Superior temporal gyrus (tissue), 1 donor: ENCODE data around the gene NAALAD2.
"Not testable (repeated sequence)": the region's sequence is repeated elsewhere in the genome, so short reads cannot be mapped to it uniquely, and the experiment has no call there.

Experiments used
- DNase-seq: peaks from one replicate; pipeline ENCODE4 v3.0.0-alpha.2; 2016; ENCODE audit errors: extremely low spot score

The NAALAD2 gene

GRCh38 chr11:90192869-90193582 lies 58.6 kb downstream of the NAALAD2 start:
- no peak for DNase-seq

- DNase-seq, result no peak
Observed at GRCh38 chr11:90197377-90197776, 62.9 kb downstream of the NAALAD2 start.

GRCh38 chr11:90202342-90202741 lies 67.9 kb downstream of the NAALAD2 start:
- no peak for DNase-seq

DNA sequence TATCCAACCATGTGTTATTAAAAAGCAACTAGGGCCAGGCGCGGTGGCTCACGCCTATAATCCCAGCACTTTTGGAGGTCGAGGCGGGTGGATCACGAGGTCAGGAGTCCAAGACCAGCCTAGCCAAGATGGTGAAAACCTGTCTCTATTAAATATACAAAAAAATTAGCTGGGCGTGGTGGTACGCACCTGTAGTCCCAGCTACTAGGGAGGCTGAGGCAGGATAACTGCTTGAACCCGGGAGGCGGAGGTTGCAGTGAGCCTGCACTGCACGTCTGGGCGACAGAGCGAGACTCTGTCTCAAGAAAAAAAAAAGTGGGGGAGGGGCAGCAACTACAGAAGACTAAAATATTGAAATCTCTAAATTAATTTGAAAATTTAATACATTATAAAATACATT lies 69.9 kb downstream of the NAALAD2 start:
- no peak for DNase-seq

DNA sequence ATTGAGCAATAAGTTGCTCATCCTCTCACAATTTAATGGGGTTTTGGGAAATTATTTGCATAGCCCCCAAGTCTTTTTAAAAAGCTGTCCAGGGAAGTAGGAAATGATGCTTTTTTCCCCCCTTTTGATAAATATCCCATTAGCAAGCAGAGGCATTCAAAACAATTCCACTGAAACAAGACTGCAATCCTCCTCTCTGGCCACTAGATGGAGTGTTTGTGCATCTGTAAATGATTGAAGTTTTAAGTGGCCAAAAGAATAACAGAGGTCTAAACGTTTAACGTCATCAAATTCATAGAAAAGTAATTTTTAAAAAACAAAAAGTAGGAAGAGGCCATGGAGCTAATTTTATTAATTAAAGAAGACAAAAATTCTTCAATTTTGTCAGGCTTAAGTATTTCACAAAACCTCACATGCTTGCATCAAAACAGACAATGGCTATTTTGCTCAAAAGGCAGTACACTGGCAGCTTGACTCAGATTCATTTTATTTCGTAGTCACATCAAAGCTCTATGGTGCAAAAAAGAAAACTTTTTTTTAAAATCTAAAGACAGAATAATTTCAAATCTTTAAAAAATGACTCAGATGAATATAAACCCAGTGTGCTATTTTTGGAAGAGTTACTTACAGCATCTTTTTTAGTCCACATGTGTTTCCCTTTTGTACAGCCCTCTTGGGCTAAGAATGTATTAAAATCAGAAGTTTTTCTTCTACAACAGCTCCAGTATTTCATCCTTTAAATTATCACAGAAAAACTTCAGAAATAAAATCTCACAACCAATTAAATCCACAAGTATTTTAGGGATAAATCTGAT lies 70.6 kb downstream of the NAALAD2 start:
- peak; percentile 88 for DNase-seq

DNA sequence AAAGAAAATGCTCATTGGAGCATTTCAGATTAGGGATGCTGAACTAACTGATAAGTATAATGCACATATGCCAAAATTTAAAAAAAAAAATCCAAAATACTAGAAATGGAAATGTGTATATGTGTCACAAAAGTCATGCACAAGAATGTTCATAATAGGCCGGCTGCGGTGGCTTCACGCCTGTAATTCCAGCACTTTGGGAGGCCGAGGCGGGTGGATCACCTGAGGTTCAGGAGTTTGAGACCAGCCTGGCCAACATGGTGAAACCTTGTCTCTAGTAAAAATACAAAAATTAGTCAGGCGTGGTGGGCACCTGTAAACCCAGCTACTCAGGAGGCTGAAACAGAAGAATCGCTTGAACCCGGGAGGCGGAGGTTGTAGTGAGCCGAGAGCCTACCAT lies 73.5 kb downstream of the NAALAD2 start:
- not testable (repeated sequence) for DNase-seq

DNA sequence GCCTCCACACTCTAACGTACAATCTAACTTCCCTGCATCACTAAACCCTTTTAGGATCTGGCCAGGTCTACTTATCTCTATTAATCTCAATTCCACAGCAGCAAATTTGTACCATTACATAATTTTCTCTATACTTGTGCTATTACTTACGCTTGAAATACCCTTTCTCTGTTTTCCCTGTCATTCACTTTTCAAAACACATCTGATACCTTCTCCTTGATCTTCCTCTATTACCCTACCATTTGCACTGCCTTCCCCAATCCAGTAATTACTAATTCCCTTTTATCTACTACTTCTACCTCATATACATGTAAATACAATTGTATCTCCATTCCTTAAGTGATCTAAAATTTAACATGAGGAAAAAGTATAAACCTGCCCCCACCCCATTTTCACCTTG lies 74.4 kb downstream of the NAALAD2 start:
- DNase-seq, result no peak

- no peak for DNase-seq
Observed at GRCh38 chr11:90213322-90213721, 78.9 kb downstream of the NAALAD2 start.

- no peak for DNase-seq
Observed at GRCh38 chr11:90216611-90217010, 82.1 kb downstream of the NAALAD2 start.

DNA sequence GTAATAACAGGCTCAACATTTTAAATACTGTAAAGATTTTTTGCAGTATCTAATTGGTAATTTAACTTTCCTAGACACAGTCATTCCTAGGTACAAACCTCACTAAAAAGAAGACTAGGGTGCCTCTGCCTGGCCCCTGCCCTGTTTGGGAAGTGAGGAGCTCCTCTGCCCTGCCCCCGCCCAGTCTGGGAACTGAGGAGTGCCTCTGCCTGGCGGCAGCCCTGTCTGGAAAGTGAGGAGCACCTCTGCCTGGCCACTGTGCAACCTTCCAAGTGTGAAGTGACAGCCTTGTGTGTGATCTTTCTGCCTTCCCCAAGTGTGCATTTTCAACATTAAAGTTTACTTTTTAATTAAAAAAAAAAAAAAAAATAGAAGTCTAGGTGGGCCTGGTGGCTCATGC lies 84.1 kb downstream of the NAALAD2 start:
- DNase-seq, result no peak

DNA sequence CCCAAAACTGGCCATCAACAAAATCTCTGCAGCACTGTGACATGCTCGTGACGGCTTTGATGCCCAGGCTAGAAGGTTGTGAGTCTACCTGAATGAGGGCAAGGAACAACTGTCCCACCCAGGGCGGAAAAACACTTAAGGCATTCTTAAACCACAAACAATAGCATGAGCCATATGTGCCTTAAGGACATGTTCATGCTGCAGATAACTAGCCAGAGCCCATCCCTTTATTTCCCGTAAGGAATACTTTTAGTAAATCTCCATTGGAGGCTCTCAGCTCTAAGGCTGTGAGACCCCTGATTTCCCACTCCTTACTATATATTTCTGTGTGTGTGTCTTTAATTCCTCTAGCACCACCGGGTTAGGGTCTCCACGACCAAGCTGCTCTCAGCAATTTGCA lies 85.0 kb downstream of the NAALAD2 start:
- DNase-seq, result no peak

DNA sequence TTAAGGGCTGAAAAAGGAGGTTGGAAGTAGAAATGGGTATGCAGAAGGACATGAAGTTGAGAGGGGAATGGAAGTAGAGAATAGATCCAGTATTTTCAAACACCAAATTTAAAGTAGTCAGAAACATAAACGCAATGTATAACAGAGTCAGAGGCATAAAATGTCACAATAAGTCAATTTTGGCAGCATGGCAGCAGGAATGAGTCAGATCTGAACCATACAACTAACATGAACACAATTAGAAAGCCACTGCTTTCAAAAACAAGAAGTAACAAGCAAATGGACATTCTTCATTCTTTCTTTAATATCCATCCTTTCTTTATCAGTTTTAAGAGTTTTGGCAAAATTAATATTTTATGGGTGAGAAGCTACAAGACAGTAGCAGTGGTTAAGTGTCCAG lies 85.9 kb downstream of the NAALAD2 start:
- DNase-seq, result no peak

DNA sequence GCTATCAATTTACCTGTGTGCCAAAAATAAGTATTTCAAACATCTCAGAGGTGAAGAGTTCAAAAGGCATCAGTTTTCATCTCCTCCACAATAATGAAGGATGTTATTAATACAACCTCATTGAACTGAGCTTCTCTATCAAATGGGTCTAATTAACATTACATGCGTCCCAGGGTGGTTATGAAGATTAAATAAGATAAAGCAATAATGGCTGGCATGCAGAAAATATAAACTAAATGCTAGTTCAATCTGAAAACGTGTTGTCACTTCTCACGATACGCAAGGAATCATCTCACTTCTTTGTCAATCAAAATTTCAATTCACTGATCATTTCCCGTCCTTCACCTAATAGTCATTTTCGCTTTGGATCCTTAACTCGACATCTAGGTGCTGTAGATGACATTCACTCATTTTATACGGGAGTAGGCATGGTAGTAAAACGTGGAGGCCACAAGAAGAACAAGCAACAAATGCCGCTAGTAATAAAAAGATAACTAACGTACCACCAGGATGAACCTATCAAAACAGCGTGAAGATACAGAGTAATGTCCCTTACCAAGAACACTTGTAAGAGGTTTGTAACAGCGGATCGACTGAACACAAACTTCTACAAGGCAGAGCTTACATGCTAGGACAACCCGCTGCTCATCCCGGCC lies 87.5 kb downstream of the NAALAD2 start:
- peak; percentile 67 for DNase-seq

- DNase-seq, result peak; percentile 98
Observed at GRCh38 chr11:90222459-90223247, 88.2 kb downstream of the NAALAD2 start, which contains the start of gene CHORDC1. CHORDC1 (minus strand) TSS chr11:90223049; CDS start chr11:90222954, 95 bp downstream.

GRCh38 chr11:90223248-90223585 lies 88.8 kb downstream of the NAALAD2 start:
- DNase-seq, result no peak

DNA sequence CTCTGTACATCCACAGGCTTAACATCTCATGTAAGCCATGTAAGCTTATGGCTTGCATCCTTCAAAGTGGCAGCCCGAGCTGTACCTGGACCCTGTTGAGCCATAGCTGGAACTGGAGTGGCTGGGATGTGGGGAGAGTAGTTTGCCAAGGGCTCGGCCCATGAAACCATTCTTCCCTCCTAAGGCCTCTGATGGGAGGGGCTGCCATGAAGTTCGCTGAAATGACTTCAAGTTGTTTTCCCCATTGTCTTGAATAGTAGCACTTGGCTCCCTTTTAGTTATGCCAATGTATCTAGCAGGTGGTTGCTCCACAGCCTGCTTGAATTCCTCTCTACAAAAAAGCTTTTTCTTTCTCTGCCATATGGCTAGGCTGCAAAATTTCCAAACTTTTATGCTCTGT lies 93.6 kb downstream of the NAALAD2 start:
- DNase-seq, result no peak

- no peak for DNase-seq
Observed at GRCh38 chr11:90229791-90230190, 95.3 kb downstream of the NAALAD2 start.

DNA sequence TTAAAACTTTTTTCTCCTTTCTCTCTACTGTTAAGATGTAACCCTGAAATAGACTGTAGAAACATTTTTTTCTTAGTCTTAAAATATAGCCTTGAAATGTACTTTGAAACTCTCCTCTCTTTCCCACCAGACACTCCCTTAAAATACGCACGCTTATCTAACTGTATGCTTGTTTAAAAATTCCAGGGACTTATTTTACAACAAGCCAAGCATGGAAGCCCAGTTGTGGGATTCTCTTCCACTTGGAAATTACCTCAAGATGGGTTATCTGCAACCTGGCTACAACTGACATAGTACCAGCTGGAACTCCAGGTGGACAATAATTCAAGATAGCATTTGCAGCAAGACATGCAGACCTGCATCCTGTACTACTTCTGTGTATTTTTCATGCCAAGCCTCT lies 100.5 kb downstream of the NAALAD2 start:
- no peak for DNase-seq

DNA sequence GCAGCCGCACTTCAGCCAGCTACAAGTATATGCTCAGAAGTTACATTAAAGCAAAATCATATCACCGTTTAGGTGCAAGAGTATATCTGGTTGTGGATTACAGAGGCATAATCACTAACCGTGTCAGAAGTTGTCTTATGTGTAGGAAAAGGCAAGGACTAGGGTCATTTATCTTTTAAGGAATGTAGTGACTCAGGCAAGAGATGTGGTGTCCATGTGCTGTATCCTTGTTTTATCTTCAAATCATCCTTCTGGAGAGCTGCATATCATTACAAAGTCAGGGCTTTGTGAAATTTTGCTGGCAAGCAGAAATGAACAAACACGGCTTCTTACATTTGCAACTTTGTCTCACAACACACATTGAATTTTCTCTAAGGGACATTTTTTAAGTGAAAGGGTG lies 101.1 kb downstream of the NAALAD2 start:
- no peak for DNase-seq

DNA sequence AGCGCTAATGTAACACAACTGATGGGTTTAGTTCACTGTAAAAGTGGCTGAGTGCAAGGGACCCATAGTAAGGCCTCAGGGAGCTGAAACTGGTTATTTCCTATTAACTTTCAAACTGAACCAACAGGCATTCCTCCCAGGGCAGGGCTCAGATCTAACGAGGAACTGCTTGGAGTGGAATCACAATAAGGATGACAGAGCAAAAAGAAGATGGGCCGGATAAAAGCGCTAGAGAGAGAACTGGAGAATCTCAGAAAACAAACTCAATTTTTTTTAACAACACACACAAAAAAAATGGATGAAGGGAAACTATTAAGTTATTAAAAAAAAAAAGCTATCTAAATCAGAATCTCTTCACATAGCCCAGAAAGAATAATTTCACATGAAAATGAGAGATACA lies 102.5 kb downstream of the NAALAD2 start:
- DNase-seq, result no peak

GRCh38 chr11:90239967-90240636 lies 105.6 kb downstream of the NAALAD2 start:
- DNase-seq, result not testable (repeated sequence)
